ENCODE results near the gene FGD5.

FGD5 gene

DNA sequence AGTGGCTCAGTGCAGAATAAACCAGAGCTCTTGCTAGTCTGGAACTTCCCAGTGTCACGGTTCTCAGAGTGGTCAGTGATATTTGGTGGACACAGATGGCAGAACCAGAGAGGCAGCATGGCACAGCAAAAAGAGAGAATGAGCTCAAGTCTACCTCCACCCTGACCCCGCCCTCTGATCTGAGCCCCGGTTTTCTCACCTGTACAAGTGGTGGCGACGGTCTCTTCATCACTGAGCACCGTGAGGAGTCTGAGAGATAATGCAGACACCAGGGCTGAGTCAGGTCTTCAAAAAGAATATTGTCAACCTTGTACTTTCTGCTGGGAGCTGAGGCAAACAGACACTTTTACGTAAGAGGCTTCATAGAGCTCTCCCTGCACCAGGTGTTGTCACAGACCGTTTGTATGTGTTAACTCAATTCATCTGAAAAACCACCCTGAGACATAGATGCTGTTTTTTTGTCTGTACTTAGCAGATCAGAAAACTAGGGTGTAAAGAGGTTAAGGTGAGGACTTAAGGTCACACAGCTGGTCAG lies 13.2 kb downstream of the FGD5 start:
- DNase-seq: no peak

DNA sequence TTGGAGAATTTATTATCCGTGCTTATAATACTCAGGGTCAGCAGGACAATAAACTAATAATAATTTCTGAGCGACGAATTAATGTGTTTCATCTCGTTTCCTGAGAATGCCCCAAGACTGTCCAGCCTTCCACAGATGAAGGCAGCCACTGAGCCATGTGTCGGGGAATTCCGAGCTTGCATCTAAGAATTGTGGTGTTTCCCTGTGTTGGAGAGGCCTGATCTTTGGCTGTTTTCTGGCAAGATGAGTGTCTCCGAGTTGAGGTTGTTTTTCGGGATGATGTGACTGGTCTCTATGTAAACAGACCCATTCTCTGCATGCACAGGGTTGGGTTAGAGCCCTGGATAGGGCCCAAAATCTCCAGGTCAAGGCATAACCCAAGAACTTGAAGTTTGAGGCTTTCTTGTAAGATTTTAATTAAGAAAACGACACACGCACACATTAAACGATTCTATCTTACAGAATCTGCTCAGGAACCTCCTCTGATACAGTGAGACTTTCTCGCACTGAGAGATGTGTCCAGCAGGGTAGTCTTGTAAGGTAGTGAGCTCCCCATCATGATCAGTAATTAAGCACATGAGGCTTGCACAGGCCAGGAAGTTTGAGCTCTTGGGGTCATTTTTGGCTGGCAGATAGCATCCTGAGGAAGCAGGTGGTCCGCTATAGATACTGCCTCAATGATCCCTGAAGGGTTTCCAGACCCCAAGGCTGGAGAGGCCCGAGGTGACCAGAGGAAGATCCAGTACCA lies 14.4 kb downstream of the FGD5 start:
- DNase-seq: no peak

DNA sequence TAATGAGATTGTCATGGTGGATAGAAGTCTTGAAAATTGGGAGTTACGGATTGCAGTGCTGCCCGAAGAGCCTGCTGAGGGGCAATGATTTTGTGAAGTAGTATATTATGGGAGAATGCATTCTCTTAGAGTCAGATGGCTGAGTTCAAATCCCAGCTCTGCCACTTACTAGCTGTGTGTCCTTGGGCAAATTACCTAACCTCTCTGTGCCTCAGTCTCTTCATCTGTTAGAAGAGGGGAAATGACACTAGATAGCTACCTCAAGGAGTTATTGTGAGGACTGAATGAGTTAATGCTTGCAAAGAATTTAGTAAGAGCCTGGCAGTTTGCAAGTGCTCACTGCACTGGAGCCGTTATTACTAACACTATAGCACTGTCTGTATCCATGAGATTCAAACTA lies 15.4 kb downstream of the FGD5 start:
- DNase-seq: no peak

DNA sequence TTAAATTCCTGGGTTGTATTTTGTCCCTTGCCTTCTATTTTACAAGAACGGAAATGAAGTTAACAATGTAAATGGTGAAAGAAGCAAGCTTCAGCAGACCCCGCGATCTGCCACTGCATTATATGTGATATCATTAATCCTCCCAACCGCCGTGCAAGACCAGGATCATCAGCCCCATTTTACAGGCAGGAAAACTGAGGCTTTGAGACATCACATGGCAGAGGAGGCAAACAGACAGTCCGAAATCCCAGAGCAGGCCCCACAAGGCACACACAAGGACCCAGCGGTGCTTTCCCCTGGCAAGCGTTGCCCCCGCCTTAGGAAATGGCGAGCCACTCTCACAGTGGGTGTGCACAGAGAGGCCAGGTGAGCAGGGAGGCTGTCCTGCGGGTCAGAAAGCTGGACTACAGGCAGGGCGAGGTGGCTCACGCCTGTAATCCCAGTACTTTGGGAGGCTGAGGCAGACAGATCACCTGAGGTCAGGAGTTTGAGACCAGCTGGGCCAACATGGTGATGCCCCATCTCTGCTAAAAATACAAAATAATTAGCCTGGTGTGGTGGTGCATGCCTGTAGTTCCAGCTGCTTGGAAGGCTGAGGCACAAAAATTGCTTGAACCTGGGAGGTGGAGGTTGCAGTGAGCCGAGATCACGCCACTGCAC lies 16.2 kb downstream of the FGD5 start:
- DNase-seq: no peak

DNA sequence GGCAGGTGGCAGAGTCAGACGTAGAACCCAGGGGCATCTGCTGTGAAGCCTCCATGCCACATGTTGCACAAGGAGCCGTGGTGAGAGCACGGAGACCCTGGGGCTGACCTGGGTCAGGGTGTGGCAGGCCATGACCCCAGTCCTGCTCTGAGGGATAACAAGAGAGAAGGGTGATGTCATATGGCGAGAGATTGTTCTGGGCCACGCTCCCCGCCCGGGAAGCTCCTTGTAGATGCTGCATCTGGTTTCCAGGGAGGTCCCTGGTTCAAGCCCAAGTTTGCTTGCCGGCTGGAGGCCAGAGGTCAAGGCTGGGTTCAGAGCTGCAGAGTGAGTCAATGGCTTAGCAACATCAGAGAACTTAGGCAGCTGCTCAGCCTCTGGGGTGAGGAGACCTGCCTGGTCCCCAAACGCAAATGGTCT lies 17.3 kb downstream of the FGD5 start:
- DNase-seq: no peak

DNA sequence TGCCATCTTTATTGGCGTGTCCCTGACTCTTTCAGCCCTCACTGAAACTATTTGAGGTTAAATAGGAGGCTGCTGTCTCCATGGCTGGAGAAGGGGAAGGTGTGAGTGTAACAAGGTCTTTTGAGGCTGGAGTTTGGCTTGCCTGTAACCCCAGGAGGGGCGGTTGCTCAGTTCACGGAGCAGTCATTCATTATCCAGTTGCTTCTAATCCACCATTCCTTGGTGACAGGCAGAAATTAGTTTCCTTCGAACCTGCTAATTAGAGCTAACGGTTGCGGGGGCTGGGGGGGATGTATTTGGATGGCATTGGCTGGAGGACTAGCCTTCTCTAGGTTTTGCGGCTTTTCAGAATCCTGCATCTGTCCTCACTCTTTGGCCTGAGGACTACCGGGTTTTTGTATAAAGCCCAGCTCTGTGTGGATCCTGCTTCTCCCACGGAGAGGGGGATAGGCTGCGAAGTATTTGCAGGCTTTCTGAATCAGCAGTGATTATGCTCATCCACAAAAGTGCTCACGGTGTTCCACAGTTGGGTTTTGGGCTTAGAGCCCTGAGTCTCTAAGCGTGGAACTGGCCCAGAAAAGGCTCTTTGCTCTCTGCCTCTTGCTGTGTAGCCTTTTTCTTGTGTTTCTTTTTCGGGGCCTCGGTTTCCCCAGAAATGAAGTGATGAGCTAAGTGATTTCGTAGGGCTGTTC lies 18.6 kb downstream of the FGD5 start:
- no peak for DNase-seq

DNA sequence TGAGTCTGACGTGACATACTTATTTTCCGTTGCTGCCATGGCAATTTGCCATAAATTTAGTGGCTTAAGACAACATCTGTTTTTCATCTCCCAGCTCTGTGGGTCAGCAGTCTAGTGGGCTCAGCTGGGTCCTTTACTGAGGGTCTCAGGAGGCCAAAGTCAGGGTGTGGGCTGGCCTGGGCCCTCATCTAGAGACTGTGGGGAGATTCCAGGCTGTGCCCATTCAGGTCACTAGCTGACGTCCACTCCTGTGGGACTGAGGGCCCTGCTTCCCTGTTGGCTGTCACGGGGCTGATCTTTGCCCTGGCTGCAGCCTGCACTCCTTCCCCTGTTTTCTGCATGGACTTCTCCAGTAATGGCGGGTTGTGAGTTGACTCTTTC lies 19.1 kb downstream of the FGD5 start:
- no peak for DNase-seq

DNA sequence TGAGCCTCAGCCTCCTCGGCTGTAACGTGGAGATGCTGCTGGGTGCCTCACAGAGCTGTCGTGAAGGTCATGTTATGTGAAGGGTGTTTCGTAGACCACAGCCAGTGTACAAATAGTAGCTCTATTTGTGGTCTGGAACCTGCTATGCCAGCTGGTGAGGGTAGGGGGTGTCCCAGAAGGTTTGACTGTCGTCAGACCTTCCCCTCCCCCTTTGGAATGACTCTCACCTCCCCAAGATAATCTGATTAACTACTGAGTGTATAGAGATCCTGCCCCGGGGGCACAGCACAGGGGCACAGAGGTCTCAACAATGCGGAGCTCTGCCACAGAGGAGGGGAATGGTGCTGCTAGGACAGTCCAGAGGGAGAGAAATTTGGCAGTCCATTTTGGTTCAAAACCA lies 20.5 kb downstream of the FGD5 start:
- DNase-seq: no peak

DNA sequence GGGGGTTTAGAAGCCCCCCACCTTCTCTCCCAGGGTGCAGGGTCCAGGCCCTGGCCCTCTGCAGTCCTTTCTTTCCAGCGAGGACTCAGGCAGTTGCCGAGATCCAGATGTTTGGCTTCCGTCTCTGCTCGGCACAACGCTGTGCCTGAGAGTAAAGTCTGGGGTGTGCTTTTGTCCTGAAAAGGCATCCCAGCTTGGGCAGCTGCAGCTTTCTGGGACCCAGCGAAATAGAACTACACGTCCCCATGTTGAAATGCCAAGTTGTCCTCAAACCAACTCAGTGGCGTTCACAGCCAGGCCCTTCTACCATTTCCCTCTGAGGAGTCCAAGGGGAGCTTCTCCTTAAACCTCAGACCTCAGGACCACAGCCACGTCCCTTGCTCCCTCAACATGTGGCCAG lies 23.1 kb downstream of the FGD5 start:
- no peak for DNase-seq

DNA sequence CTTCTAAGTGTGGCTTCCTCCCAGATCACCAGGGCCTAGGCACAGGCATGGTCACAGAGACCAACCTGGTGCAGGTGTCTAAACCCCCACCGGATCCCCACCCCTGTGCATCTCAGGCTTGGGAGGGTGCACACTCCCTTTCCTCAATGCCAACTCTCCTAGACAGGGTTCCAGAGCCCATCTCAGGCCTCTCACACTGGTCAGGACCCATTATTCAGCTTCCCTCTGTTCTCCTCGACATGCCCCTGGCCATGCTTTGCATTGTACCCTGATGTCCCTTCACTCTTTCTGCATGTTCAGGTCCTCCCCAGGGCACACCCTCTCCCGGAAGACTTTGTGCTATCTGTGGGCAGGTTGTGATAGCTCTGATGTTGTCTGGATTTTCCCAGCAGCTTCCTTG lies 23.5 kb downstream of the FGD5 start:
- no peak for DNase-seq

DNA sequence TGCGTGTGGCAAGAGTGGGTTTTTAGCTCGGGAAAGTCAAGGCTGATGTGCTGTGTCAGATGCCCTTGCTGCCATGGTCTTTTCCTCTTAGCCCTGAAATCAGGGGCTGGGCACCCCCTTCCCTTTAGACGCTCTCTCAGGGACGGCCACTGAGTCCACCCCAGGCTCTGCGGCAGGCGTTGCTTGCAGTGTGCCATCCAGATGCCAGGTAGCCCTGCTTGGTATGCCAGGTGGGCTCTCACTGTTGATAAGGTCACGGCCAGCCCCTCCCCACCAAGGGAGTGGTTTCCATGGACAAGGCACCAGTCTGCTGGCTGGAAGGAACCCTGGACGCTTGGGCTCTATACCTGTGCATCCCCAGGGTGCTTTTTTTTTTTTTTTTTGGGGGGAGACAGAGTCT lies 24.6 kb downstream of the FGD5 start:
- DNase-seq: no peak

DNA sequence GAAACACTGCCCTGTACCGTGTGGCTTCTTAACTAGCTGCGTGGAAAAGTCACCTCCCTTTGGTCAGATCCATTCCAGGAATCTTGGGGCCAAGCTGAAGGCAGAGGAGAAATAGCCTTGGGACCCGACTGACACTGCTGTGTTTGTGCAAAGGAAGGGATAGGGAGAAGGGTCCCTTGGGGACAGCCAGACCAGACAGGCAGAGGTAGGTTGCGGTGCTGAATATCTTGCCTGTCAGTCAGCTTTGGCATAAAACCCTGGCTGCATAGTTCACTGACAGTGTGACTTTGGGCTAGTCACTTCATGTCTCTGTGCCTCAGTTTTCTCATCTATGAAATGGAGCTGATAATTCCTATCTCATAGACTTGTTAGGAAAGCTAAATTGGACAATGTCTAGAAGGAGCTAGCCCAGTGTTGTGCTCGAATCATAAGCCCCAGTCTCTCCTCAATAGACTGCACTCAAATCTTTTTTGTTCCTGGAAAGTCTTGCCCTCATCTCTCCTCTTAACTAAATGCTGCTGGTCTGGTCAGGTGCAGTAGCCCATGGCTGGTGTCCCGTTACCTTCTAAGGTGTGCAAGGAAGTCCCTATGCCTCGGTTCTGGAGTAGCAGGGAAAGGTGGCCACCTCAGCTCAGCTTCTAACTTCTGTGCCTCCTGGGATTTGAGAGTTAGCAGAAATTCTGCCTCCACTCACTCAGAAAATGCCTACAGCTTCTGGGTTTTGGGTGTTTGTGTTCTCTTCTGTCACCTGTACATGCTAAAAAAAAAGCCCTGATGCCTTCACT lies 25.8 kb downstream of the FGD5 start:
- no peak for DNase-seq

DNA sequence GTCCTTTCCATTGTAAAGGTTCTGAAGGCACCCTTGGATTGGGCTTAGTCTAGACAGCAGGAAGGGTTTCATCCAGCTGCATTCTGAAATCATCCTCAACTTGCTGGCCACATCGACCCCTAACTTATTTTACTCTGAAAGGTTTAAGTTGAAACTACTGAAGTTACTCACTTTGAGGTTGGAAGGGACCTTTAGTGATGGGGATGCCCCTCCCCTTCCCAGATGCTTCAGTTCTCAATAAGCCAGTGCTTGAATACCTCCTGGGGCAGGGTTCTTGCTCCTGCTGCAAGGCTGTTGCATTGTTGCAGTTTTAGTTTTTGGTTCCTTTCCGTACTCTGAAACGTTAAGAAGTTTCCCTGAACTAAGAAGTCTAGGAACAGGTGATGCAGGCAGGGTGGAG lies 26.4 kb downstream of the FGD5 start:
- DNase-seq: no peak

DNA sequence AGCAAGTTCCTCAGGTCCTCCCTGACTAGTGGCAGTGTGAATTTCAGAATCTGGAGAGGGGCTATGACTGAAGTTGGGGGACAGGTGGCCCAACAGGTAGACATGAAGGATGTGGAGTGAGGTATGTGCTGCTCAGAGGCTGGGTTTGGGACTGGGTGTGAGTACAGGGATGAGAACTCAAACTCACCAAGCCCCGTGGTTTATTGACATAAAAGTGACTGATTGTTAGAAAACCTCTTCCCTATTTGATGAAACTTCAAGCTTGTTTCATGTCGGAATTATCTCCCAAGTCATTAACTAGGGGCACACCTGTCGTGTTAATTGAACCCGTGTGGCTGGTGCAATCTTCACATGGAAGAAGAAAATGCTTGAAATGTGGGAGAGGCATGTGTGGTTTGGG lies 27.1 kb downstream of the FGD5 start:
- no peak for DNase-seq

DNA sequence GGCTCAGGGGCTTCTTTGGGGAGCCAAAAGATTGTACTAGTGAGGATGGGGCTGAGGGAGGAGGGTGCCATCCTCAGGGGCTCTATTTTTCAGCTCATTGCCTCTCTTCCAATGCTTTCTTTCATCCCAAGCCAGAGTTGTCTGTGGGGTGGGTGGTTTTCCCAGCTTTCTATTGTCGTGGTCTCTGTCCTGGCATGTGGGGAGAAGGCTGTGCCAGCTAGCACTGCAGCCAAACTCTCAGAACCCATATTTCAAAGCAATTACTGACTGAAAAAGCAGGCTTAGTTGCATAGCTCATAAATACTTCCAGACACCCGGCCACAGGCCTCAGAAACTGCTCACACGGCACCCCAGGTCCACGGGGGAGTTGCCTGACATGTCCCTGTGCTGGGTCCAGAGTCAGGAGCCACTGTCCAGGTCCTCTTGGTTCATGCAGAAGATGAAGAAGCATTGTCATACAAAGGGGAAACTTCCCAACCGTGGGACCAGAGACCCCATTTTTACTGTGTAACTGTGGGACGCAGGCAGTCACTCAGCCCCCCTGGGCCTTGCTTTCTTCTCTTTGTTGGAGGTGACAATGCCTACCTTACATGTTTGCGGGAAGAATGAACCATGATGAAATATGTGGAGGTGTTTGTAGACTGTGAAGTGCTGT lies 27.6 kb downstream of the FGD5 start:
- no peak for DNase-seq

DNA sequence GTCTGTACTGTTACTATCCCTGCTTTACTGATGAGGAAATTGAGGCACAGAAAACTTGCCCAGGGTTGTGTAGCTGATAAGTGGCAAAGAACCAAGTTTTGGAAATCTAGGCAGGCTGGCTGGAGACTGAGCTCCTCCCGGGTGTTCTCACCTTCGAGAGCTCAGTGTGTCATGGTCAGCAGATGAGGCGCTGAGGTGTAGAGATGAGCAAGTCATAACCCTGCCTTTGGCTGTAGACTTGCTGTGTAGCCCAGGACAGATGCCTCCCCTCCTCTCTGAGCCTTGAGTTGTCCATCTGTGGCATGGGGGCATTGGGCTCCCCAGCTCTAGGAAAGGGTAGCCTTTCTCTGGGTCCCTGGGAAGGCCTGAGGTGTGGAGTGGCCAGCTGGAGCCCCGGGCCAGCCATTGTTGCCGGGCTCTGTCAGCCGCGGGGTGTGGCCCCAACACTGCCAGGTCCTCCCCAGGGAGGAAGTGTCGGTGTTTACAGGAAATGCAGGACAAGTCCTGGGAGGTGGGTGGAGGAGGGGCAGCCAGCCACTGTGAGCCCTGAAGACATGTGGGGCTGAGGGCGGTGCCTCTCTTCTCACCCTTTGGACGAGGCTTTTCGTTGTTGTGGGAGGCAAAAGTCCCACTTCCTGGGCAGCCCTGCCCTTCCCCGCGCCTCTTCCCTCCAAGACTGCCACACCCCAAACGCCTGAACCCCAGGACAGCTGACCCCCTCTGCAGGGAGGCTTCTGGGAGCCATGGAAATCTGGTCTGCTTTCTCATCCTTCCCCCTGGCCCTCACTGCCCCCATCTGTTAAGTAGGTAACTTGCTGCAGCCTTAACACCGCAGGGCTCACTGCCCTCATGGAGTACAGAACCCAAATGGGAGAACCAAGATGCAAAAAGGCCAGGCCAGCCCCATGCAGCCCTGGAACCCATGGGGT lies 29.1 kb downstream of the FGD5 start:
- no peak for DNase-seq

DNA sequence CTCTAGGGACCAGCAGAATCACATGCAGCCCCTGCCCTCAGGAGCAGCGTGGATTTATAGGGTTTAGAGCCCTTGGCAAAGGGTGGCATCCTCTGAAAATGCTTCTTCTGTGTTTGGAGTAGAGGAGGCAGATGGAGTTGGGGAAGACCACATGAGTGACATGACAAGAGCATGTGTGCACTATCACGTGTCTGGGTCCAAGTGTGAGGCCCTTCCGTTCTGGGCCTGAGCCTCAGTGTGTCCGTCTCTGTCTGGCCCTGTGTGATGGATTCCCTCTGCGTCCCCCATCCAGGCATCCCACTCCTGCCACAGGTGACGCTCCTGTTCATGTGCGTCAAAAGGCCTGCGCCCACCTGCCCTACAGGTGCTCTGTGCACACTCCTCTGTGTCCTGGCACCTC lies 30.1 kb downstream of the FGD5 start:
- no peak for DNase-seq

DNA sequence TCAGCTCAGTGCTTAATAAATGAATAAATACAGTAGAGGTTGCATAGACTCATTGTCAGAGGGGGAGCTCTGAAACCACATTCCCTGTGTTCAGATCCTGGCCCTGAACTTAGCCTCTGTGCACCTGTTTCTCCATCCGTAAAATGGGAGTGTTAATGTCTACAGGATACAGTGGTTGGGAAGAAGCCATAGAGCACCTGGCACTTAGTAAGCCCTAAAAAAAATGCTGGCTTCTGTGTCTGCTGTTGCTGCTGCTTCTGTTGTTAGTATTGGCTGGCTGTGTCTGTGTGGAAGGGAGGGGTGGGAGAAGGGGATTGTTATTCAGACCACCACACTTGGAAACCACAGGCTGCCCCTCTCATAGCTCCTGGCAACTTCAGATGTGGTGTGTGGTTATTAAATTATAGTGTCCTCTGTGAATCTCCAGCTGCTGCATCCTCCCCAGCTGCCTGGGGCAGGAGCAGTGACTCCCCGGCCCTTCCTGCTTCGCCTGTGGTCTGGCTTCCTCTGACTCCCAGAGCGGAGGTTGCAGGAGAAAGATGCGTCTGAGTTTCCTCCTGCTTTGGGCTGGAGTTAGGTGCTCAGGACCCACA lies 31.0 kb downstream of the FGD5 start:
- DNase-seq: no peak

DNA sequence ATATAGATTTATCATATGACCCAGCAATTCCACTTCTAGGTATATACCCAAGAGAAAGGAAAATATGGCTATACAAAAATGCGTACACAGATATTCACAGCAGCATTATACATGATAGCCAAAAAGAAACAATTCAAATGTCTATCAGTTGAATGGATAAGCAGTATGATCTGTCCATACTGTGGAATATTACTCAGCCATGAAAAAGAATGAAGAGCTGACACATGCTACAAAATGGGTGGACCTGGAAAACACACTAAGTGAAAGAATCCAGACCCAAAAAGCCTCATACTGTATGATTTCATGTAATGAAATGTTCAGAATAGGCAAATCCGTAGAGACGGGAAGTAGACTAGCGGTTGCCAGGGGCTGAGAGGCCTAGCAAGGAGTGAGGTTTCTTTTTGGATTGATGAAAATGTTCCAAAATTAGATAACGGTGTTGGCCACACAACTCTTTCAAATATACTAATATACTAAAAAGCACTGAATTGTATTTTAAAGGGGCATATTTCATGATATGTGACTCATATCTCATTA lies 33.4 kb downstream of the FGD5 start:
- DNase-seq: no peak

DNA sequence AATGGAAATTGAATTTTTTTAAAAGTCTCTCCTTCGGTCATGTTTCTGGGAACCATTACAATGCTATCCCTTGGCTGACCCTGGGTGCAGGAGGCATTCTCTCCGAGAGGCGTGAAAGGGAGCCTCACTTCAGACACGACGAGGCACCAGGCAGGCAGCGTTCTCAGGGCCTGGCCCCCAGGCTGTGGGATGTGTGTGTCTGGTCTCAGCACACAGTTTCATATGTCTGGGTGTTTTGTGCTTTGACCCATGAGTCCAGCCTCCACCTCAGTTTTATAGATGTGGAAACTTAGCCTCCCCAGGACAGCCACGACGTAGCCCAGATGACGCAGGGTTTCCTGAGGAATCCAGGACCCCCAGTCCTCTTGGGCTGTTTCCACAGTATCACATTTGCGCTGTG lies 34.0 kb downstream of the FGD5 start:
- DNase-seq: no peak
